Sigmoid colon (tissue), 3 donors: ENCODE data around the gene CACNB2.

Experiments
- CTCF ChIP-seq, 4 experiments: fragments of 450-650 bp in 3 of 4; fragments of 200-600 bp in 1 of 4; IDR thresholded peaks; one replicate each; pipeline ENCODE4 v1.5.1; 2016 to 2019; ENCODE audit warnings: antibody characterized with exemption in 4 of 4, mild to moderate bottlenecking in 3 of 4, moderate library complexity in 2 of 4
- POLR2A ChIP-seq, 2 donors: fragments of 450-650 bp; IDR thresholded peaks; one replicate each; pipeline ENCODE4 v1.6.1; 2016; ENCODE audit warnings: antibody characterized with exemption in 2 of 2, mild to moderate bottlenecking in 2 of 2, moderate library complexity in 2 of 2

- no peak for TF ChIP-seq POLR2A (IDR thresholded peaks at IDR 0.05)
- no peak for TF ChIP-seq CTCF (IDR thresholded peaks at IDR 0.05)
These were observed 269.6 kb downstream of the CACNB2 start for GRCh38 chr10:18409599-18410397.
